Mucosa of descending colon (tissue), 3 donors: Measurements from ENCODE around the gene GLI3. TPM values are rescaled to one million over a fixed set of nuclear protein-coding genes. Genes with fewer than 3 reads are reported as not detected.

ENCODE experiments used
- ATAC-seq: fragments of 200-7000 bp; cut with Tn5 transposase; one replicate; pipeline ENCODE4 v1.9.1; 2020; ENCODE audit warnings: mild to moderate bottlenecking, moderate library complexity
- DNase-seq, 3 donors: peaks; one replicate each; pipeline ENCODE4 v3.0.0-alpha.2; 2020
- H3K36me3 ChIP-seq: fragments of 200-600 bp; one replicate; pipeline ENCODE4 v1.8.0; 2021; ENCODE audit warnings: low read depth, mild to moderate bottlenecking
- H3K4me1 ChIP-seq: fragments of 200-600 bp; one replicate; pipeline ENCODE4 v1.8.0; 2021; ENCODE audit warnings: low read depth, mild to moderate bottlenecking
- H3K4me3 ChIP-seq: fragments of 200-600 bp; one replicate; pipeline ENCODE4 v1.8.0; 2021; ENCODE audit warnings: mild to moderate bottlenecking
- H3K9me3 ChIP-seq: fragments of 200-600 bp; one replicate; pipeline ENCODE4 v1.8.0; 2021; ENCODE audit warnings: mild to moderate bottlenecking
- CTCF ChIP-seq: fragments of 200-600 bp; IDR thresholded peaks from one replicate; pipeline ENCODE4 v1.8.0; 2022; ENCODE audit warnings: antibody characterized with exemption, mild to moderate bottlenecking
- intact Hi-C, 2 donors: fragments of 100-400 bp; cut with DNase I in 1 of 2; cut with micrococcal nuclease in 1 of 2; formaldehyde crosslinking; loops; one replicate each; pipeline versions ENCODE4 v1.11.0 to v1.11.1; 2022; cut with DNase I, micrococcal nuclease
- total RNA-seq, 3 donors: library from RNA; stranded (reverse); fragmentation: NEBNext Ultra II Directional in 2 of 3; extraction: Animal tissue kit (Norgen Biotek cat#: 25700) in 2 of 3; gene quantifications; one replicate each; pipeline versions ENCODE4 v1.2.1 to v1.2.4, GENCODE V29; 2021 to 2023
- donor health status: DM: no; HTN: no; CAD: no; lungs with moderate emphysema.
- donor health status: DM: no; HTN: no; CAD: no.
- donor health status: DM: no; HTN: yes; CAD: no.

Gene GLI3
- total RNA-seq, 3 donors from 2014 or later: 3.0 to 56.3 (median 8.8) TPM

GRCh38 chr7:42065942-42066341 is 171.1 kb downstream of the GLI3 start:
- DNase-seq (no peak), ATAC-seq (no peak)
- intact Hi-C loops: no loop called here
- H3K4me3 ChIP-seq: no peak overlapping the region
- TF ChIP-seq CTCF: no peak
- H3K9me3 ChIP-seq: no peaks in the 10 kb centered on the region
- no peaks in the 10 kb centered on the region for H3K36me3 ChIP-seq
- H3K4me1 ChIP-seq: no peaks in the 10 kb centered on the region

- H3K4me1 ChIP-seq: no peaks in the 10 kb centered on the region
- H3K36me3 ChIP-seq: no peaks in the 10 kb centered on the region
- no peaks in the 10 kb centered on the region for H3K9me3 ChIP-seq
- TF ChIP-seq CTCF: no peak
- ATAC-seq (no peak), DNase-seq (no peak)
- H3K4me3 ChIP-seq: no peak overlapping the region
- intact Hi-C loops: no loop called here
Measured at GRCh38 chr7:42065015-42065414, 172.0 kb downstream of the GLI3 start.

- H3K4me3 ChIP-seq: no peak overlapping the region
Measured at GRCh38 chr7:42064534-42064933, 172.5 kb downstream of the GLI3 start.

GRCh38 chr7:42059275-42059674 is 177.7 kb downstream of the GLI3 start:
- Histone ChIP-seq H3K4me3 (no peak overlapping the region), H3K4me1 (no peaks in the 10 kb centered on the region), H3K9me3 (no peaks in the 10 kb centered on the region), H3K36me3 (no peaks in the 10 kb centered on the region)
- intact Hi-C loops: no loop called here
- no peak for ATAC-seq
- TF ChIP-seq CTCF: no peak
- no peak for DNase-seq

More at GRCh38 chr7:42064534-42064933, 172.5 kb downstream of the GLI3 start:
- no peaks in the 10 kb centered on the region for H3K4me1 ChIP-seq
- H3K9me3 ChIP-seq: no peaks in the 10 kb centered on the region
- H3K36me3 ChIP-seq: no peaks in the 10 kb centered on the region
- intact Hi-C loops: no loop called here
- ATAC-seq (no peak), DNase-seq (no peak)
- no peak for TF ChIP-seq CTCF

GRCh38 chr7:42057331-42057730 is 179.7 kb downstream of the GLI3 start:
- ATAC-seq: no peak

More at GRCh38 chr7:42057331-42057730, 179.7 kb downstream of the GLI3 start:
- H3K4me3 ChIP-seq: no peak overlapping the region
- H3K4me1 ChIP-seq: no peaks in the 10 kb centered on the region
- intact Hi-C loops: no loop called here
- no peak for TF ChIP-seq CTCF
- H3K36me3 ChIP-seq: no peaks in the 10 kb centered on the region
- DNase-seq: no peak
- H3K9me3 ChIP-seq: no peaks in the 10 kb centered on the region
